ENCODE results near the gene SLX4. TPM values are rescaled to one million over a fixed set of nuclear protein-coding genes. Genes with fewer than 3 reads are reported as not detected.

SLX4 gene
- total RNA-seq, 4 donors from 2014 or later = 1.4 to 5.6 (median 3.2) TPM

GRCh38 chr16:3554351-3554928 lies 57.0 kb downstream of the SLX4 start:
- TF ChIP-seq EP300 (IDR thresholded peaks at IDR 0.05) (no peak), POLR2AphosphoS5 (IDR thresholded peaks at IDR 0.05) (no peak), CTCF (IDR thresholded peaks at IDR 0.05) (no peak), POLR2A (IDR thresholded peaks at IDR 0.05) (no peak)
- no peak for ATAC-seq
- no peak overlapping the region for H3K27ac ChIP-seq
- H3K4me3 ChIP-seq = no peak overlapping the region
- no peaks in the 10 kb centered on the region for H3K4me1 ChIP-seq
- H3K36me3 ChIP-seq = peaks cover 0 to 9% of the 10 kb centered on the region in 2 donors
- H3K9me3 ChIP-seq = no peaks in the 10 kb centered on the region
- WGBS, 2 donors (ENCODE audit: low coverage in 1 of 2) = 89 to 91% methylated on average over 4 to 5 of the region's 7 CpGs
- H3K27me3 ChIP-seq = no peaks in the 10 kb centered on the region

GRCh38 chr16:3553138-3553923 lies 58.1 kb downstream of the SLX4 start:
- H3K36me3 ChIP-seq = peaks cover 0 to 9% of the 10 kb centered on the region in 2 donors
- no peak overlapping the region for H3K27ac ChIP-seq
- no peaks in the 10 kb centered on the region for H3K27me3 ChIP-seq
- H3K4me3 ChIP-seq = no peak overlapping the region
- H3K4me1 ChIP-seq = no peaks in the 10 kb centered on the region
- WGBS, 2 donors (ENCODE audit: low coverage in 1 of 2) = 71 to 74% methylated on average over 9 to 11 of the region's 11 CpGs
- no peak for TF ChIP-seq POLR2AphosphoS5 (IDR thresholded peaks at IDR 0.05)
- no peak for TF ChIP-seq CTCF (IDR thresholded peaks at IDR 0.05)
- TF ChIP-seq POLR2A (IDR thresholded peaks at IDR 0.05) = no peak
- no peak for TF ChIP-seq EP300 (IDR thresholded peaks at IDR 0.05)
- no peaks in the 10 kb centered on the region for H3K9me3 ChIP-seq
- no peak for ATAC-seq

- ATAC-seq = no peak
- no peak overlapping the region for H3K27ac ChIP-seq
- 88 to 91% methylated on average over 6 of the region's 6 CpGs for WGBS, 2 donors (ENCODE audit: low coverage in 1 of 2)
- H3K9me3 ChIP-seq = no peaks in the 10 kb centered on the region
- H3K36me3 ChIP-seq = peaks cover 0 to 9% of the 10 kb centered on the region in 2 donors
- H3K27me3 ChIP-seq = no peaks in the 10 kb centered on the region
- H3K4me3 ChIP-seq = no peak overlapping the region
- no peaks in the 10 kb centered on the region for H3K4me1 ChIP-seq
- no peak for TF ChIP-seq EP300 (IDR thresholded peaks at IDR 0.05)
These were observed 60.3 kb downstream of the SLX4 start for GRCh38 chr16:3550851-3551847.

- H3K27me3 ChIP-seq = no peaks in the 10 kb centered on the region
- no peak for TF ChIP-seq CTCF (IDR thresholded peaks at IDR 0.05)
- no peak for TF ChIP-seq POLR2A (IDR thresholded peaks at IDR 0.05)
- TF ChIP-seq EP300 (IDR thresholded peaks at IDR 0.05) = no peak
- no peak for TF ChIP-seq POLR2AphosphoS5 (IDR thresholded peaks at IDR 0.05)
- no peak overlapping the region for H3K27ac ChIP-seq
- H3K4me3 ChIP-seq = no peak overlapping the region
- no CpG with 5 or more reads among the region's 2 CpGs for WGBS, 2 donors (ENCODE audit: low coverage in 1 of 2)
- ATAC-seq = no peak
- no peaks in the 10 kb centered on the region for H3K4me1 ChIP-seq
- H3K9me3 ChIP-seq = no peaks in the 10 kb centered on the region
- peaks cover 0 to 9% of the 10 kb centered on the region in 2 donors for H3K36me3 ChIP-seq
These were observed 61.5 kb downstream of the SLX4 start for GRCh38 chr16:3549906-3550305.

- 87 to 95% methylated on average over 4 to 6 of the region's 15 CpGs for WGBS, 2 donors (ENCODE audit: low coverage in 1 of 2)
- Histone ChIP-seq H3K27me3 (no peaks in the 10 kb centered on the region), H3K4me3 (no peak overlapping the region), H3K27ac (no peak overlapping the region), H3K4me1 (no peaks in the 10 kb centered on the region), H3K36me3 (peaks cover 0 to under 1% of the 10 kb centered on the region in 2 donors), H3K9me3 (no peaks in the 10 kb centered on the region)
- ATAC-seq = no peak
- no peak for TF ChIP-seq POLR2A (IDR thresholded peaks at IDR 0.05)
- no peak for TF ChIP-seq POLR2AphosphoS5 (IDR thresholded peaks at IDR 0.05)
- TF ChIP-seq EP300 (IDR thresholded peaks at IDR 0.05) = no peak
- TF ChIP-seq CTCF (IDR thresholded peaks at IDR 0.05) = no peak
These were observed 62.5 kb downstream of the SLX4 start for GRCh38 chr16:3548859-3549258.

Measured in gastroesophageal sphincter (tissue), 4 donors.